ENCODE results near the gene NFE2L2. TPM values are rescaled to one million over a fixed set of nuclear protein-coding genes. Genes with fewer than 3 reads are reported as not detected.
A peak's percentile ranks its signal among the peaks of the same experiment; 100 is the strongest.

Gene NFE2L2
- total RNA-seq, 6 experiments from 2014 or later: 59.0 to 76.5 (median 67.8) TPM

- H3K36me3 Mint-ChIP-seq (ENCODE audit: low read depth): peaks cover 5% of the 10 kb centered on the region
These were observed 20.2 kb downstream of the NFE2L2 start for GRCh38 chr2:177244244-177244771.

GRCh38 chr2:177243476-177243875, 21.1 kb downstream of the NFE2L2 start:
- TF ChIP-seq CTCF (IDR thresholded peaks at IDR 0.05): 0 out of 2 replicates have a peak, but pooled peaks have one; percentile 1
- DNase-seq: no peak
- Mint-ChIP-seq H3K27ac (peak overlapping the region; percentile 98), H3K36me3 (ENCODE audit: low read depth) (peaks cover 5% of the 10 kb centered on the region), H3K4me1 (ENCODE audit: low read depth) (peaks cover 82% of the 10 kb centered on the region), H3K4me3 (peak overlapping the region; percentile 83), H3K9me3 (no peaks in the 10 kb centered on the region), H3K27me3 (ENCODE audit: insufficient read depth) (no peaks in the 10 kb centered on the region)

More at GRCh38 chr2:177244244-177244771, 20.2 kb downstream of the NFE2L2 start:
- H3K4me3 Mint-ChIP-seq: peak overlapping the region; percentile 48
- H3K4me1 Mint-ChIP-seq (ENCODE audit: low read depth): peaks cover 73% of the 10 kb centered on the region
- peak overlapping the region; percentile 84 for H3K27ac Mint-ChIP-seq
- DNase-seq: no peak
- no peaks in the 10 kb centered on the region for H3K27me3 Mint-ChIP-seq (ENCODE audit: insufficient read depth)
- TF ChIP-seq CTCF (IDR thresholded peaks at IDR 0.05): no peak
- no peaks in the 10 kb centered on the region for H3K9me3 Mint-ChIP-seq

- Mint-ChIP-seq H3K36me3 (ENCODE audit: low read depth) (peaks cover 5% of the 10 kb centered on the region), H3K4me3 (peak overlapping the region; percentile 83), H3K27ac (peak overlapping the region; percentile 98), H3K4me1 (ENCODE audit: low read depth) (peaks cover 86% of the 10 kb centered on the region), H3K27me3 (ENCODE audit: insufficient read depth) (no peaks in the 10 kb centered on the region), H3K9me3 (no peaks in the 10 kb centered on the region)
- 0 out of 2 replicates have a peak, but pooled peaks have one; percentile 16 for TF ChIP-seq CTCF (IDR thresholded peaks at IDR 0.05)
- no peak for DNase-seq
These were observed 21.5 kb downstream of the NFE2L2 start for GRCh38 chr2:177243073-177243472.

GRCh38 chr2:177242121-177242987, 22.2 kb downstream of the NFE2L2 start:
- Mint-ChIP-seq H3K4me3 (peak overlapping the region; percentile 83), H3K27ac (peak overlapping the region; percentile 98), H3K27me3 (ENCODE audit: insufficient read depth) (no peaks in the 10 kb centered on the region), H3K9me3 (no peaks in the 10 kb centered on the region), H3K4me1 (ENCODE audit: low read depth) (peaks cover 91% of the 10 kb centered on the region), H3K36me3 (ENCODE audit: low read depth) (peaks cover 5% of the 10 kb centered on the region)
- peak; percentile 94 for DNase-seq
- no peak for TF ChIP-seq CTCF (IDR thresholded peaks at IDR 0.05)

- Mint-ChIP-seq H3K9me3 (no peaks in the 10 kb centered on the region), H3K27ac (peak overlapping the region; percentile 98), H3K4me3 (peak overlapping the region; percentile 83), H3K27me3 (ENCODE audit: insufficient read depth) (no peaks in the 10 kb centered on the region), H3K36me3 (ENCODE audit: low read depth) (peaks cover 5% of the 10 kb centered on the region), H3K4me1 (ENCODE audit: low read depth) (peaks cover 87% of the 10 kb centered on the region)
- TF ChIP-seq CTCF (IDR thresholded peaks at IDR 0.05): no peak
- DNase-seq: peak; percentile 28
These were observed 22.8 kb downstream of the NFE2L2 start for GRCh38 chr2:177241711-177242120.

Data from HFFc6 (cell line).